A204.1 (cell line): ENCODE data around the gene ARHGAP21.
"Not testable (repeated sequence)": the region's sequence is repeated elsewhere in the genome, so short reads cannot be mapped to it uniquely, and the experiment has no call there.

Source experiments
- FAIRE-seq: peaks from 2 replicates; lab custom pipeline; 2012; peaks lifted over from hg19 to GRCh38; lab: Jason Lieb, UNC

Gene ARHGAP21

GRCh38 chr10:24723788-24724380 lies at the start of gene ARHGAP21:
Gene ARHGAP21, minus strand, starts transcription at chr10:24723887. Its CDS starts 1,988 bp downstream, at chr10:24721899.
- FAIRE-seq = no peak

- no peak for FAIRE-seq
These were observed 48.4 kb upstream of the ARHGAP21 start for GRCh38 chr10:24771943-24772694.

- not testable (repeated sequence) for FAIRE-seq
These were observed 41.3 kb upstream of the ARHGAP21 start for GRCh38 chr10:24764991-24765390.

- FAIRE-seq = peak; percentile 29
These were observed 39.4 kb upstream of the ARHGAP21 start for GRCh38 chr10:24762966-24763623.

GRCh38 chr10:24762161-24762924 lies 38.7 kb upstream of the ARHGAP21 start:
- no peak for FAIRE-seq

GRCh38 chr10:24759672-24760071 lies 36.0 kb upstream of the ARHGAP21 start:
- no peak for FAIRE-seq

GRCh38 chr10:24758254-24758653 lies 34.6 kb upstream of the ARHGAP21 start:
- not testable (repeated sequence) for FAIRE-seq

GRCh38 chr10:24756283-24756682 lies 32.6 kb upstream of the ARHGAP21 start:
- FAIRE-seq = no peak

GRCh38 chr10:24751716-24752115 lies 28.0 kb upstream of the ARHGAP21 start:
- FAIRE-seq = no peak

GRCh38 chr10:24750695-24751094 lies 27.0 kb upstream of the ARHGAP21 start:
- no peak for FAIRE-seq

- no peak for FAIRE-seq
These were observed 24.5 kb upstream of the ARHGAP21 start for GRCh38 chr10:24748214-24748613.

GRCh38 chr10:24744946-24745345 lies 21.3 kb upstream of the ARHGAP21 start:
- FAIRE-seq = no peak

- no peak for FAIRE-seq
These were observed 17.0 kb upstream of the ARHGAP21 start for GRCh38 chr10:24740714-24741113.

- FAIRE-seq = no peak
These were observed 13.3 kb upstream of the ARHGAP21 start for GRCh38 chr10:24737001-24737400.

- FAIRE-seq = no peak
These were observed 8.3 kb upstream of the ARHGAP21 start for GRCh38 chr10:24731942-24732341.

GRCh38 chr10:24730811-24731210 lies 7.1 kb upstream of the ARHGAP21 start:
- no peak for FAIRE-seq

- no peak for FAIRE-seq
These were observed 4.1 kb upstream of the ARHGAP21 start for GRCh38 chr10:24727786-24728185.

- FAIRE-seq = no peak
These were observed 2.9 kb upstream of the ARHGAP21 start for GRCh38 chr10:24726626-24727025.

GRCh38 chr10:24726029-24726428 lies 2.3 kb upstream of the ARHGAP21 start:
- not testable (repeated sequence) for FAIRE-seq

- FAIRE-seq = peak; percentile 83
These were observed 918 bp upstream of the ARHGAP21 start for GRCh38 chr10:24724381-24725228.

- FAIRE-seq = no peak
These were observed 300 bp downstream of the ARHGAP21 start for GRCh38 chr10:24723386-24723787.
